HG03045 (cell line): ENCODE measurements around the gene OR56A4.

Experiments used
- ATAC-seq: cut with Tn5 transposase; IDR thresholded peaks from one replicate; pipeline ENCODE4 v1.9.1; 2021; ENCODE audit warnings: mild to moderate bottlenecking, moderate library complexity; ENCODE audit not compliant: unreplicated experiment

OR56A4 gene

DNA sequence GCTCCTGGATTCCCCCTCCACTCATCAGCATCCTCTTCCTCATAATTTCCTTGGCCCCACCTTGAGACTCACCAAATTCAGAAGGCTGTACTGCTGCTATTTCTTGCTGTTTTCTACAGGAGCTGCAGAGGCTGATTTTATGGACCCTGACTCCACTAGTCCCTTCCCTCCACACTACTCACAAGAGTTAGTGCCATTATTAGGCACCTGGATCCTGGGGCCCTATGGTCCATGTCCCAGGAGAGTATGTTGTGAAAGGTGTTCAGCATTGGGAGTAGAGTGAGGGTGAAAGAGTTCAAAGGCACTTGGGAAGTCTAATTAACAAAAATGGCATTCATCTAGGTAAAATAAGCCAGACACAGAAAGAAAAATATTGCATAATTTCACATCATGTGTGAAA is at the start of gene OR56A4:
OR56A4 (minus strand) TSS at position 101 of the 400 bp plus-strand sequence. CDS start 3,954 bp downstream, outside the sequence.
- no peak for ATAC-seq

- no peak for ATAC-seq
Observed at GRCh38 chr11:6055569-6055968, 48.8 kb upstream of the OR56A4 start.

DNA sequence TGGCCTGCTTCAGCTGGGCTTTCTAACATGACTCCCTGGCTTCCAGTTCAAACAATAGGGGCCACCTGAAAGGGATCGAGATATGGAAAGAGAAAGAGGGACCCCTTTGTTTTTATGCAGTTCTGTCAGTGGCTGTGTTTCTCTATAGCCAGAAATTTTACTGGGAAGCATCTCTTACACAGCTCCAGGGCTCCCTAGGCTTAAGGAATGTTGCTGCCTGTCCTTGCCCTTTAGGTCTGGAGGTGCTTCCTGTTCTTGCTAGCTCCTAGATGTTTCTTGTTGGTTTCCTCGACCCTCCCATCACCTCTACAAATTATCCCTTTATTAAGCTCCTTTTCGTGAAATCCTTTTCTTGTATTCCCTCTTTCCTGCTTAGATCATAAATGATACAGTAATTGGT is 45.6 kb upstream of the OR56A4 start:
- no peak for ATAC-seq

DNA sequence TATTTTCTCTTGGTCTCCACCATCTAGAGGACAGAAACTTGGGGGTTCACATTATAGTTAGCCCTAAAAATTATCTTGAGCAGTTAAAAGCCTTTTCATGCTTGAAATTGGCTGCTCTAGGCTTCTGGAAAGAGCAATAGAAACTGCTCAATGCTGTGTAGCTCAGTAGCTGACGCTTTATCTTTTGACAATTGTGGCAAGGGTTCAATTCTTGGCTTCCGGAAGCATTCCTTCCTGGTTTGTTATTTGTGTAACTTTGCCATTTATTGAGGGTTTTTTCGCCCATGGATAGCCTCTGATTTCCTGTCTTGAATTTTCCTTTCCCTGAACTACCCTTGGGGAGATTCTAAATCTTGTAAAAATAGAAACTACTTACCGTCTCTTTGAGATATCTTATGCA is 34.1 kb upstream of the OR56A4 start:
- no peak for ATAC-seq

- no peak for ATAC-seq
Observed at GRCh38 chr11:6030708-6031405, 24.1 kb upstream of the OR56A4 start, which contains the start of gene OR56A1. TSS of gene OR56A1 (minus strand) at chr11:6030758. CDS start at chr11:6027692, 3,066 bp downstream.

DNA sequence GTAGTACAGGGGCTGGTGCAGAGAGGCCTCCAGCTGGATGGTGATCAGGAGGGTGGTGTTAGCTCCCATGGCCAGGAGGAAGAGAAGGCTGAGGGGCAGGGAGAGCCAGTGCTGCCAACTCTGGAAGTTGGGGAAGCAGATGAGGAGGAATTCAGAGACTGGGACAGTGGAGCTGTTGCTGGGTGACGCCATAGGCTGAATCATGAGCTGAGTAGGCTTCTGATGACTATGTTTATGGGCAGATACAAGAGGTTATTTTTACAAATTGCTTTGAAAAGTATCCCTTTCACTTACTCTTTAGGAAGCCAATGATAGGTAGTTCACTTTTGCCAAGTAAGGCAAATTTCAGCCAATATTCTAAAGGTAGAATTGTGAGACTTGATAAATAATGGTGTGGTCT is 20.8 kb upstream of the OR56A4 start:
- no peak for ATAC-seq

- ATAC-seq = no peak
Observed at GRCh38 chr11:6025056-6025455, 18.3 kb upstream of the OR56A4 start.

DNA sequence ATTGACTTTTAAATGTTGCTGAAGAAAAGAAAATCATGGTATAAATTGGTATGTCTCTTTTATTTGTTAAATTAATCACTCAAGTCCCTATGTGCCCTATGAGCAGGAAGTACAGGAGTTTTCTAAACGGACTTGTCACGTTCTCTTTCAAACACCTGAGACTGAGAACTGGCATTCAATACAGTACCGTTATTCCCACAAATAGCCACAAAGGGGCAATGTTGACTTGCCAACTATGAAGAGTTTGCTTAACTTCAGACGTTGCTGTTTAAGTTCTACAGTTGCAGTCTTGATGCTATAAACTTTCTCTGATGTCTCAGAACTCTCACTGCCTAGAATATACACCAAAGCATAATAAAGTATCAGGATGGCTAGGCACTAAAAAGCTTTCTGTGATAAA is 16.2 kb upstream of the OR56A4 start:
- ATAC-seq = no peak

DNA sequence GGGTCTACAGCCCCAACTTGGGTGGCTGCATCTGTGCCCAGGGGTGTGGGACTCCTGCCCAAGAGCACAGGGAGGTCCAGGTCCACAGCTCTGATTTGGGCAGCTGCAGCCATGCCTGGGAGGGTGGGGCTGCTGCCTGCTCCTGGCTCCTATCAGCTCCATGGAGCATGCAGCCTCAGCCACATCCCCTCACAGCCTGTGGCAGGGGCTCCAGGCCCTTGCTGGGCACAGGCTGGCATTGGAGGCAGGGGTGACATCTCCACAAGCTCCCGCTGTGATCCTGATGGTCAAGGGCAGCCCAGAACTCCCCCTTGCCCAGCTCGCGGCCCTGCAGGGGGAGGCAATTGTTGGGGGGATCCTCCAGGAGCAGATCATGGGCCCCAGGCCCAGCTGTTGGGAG is 6.3 kb upstream of the OR56A4 start:
- no peak for ATAC-seq

DNA sequence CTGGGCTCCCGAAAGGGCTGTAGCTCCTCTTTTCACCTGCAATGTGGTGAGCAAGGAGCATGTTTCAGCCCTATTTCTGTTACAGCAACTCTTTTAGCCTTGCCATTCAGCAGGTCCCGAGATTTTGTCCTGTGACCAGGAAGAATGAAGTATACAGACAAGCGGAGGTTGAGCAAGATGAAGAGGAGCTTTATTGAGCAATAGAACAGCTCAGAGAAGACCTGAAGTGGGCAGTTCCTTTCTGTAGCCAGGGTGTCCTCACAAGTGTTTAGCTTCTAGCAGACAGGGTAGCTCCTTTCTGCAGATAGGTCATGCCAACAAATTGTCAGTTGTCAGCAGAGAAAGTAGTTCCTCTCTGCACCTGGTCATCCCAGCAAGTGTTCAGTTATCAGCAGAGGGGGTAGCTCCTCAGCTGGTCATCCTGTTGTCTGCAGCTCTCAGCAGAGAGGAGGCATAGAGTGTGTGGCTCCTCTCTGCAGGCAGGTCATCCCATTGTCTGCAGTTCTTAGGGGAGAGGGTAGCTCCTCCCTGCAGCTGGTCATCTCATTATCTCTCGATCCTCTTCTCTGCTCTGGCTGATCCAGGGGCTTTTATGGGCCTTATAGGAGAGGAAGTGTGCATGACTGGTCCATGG is 5.4 kb upstream of the OR56A4 start:
- no peak for ATAC-seq

- no peak for ATAC-seq
Observed at GRCh38 chr11:6006395-6006794, 351 bp downstream of the OR56A4 start.

- no peak for ATAC-seq
Observed at GRCh38 chr11:6002202-6002699, 4.5 kb downstream of the OR56A4 start.

DNA sequence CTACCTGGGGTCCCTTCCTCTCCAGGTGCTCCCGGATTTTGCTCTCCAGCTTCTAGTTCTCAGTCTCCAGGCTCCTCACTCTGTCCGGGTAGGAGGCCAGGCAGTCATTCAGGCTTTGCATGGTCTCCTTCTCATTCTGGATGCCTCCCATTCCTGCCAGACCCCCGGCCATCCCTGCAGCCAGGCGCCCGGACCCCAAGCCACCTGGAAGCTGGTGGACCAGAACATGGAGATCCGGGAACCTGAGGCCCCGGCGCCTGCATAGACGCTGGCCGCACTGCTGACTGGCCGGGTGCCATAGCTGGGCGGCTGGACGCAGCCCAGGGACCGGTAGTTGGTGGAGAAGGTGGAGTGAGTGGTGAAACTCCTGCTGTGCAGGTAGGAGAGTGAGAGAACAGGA is 12.0 kb downstream of the OR56A4 start:
- no peak for ATAC-seq

DNA sequence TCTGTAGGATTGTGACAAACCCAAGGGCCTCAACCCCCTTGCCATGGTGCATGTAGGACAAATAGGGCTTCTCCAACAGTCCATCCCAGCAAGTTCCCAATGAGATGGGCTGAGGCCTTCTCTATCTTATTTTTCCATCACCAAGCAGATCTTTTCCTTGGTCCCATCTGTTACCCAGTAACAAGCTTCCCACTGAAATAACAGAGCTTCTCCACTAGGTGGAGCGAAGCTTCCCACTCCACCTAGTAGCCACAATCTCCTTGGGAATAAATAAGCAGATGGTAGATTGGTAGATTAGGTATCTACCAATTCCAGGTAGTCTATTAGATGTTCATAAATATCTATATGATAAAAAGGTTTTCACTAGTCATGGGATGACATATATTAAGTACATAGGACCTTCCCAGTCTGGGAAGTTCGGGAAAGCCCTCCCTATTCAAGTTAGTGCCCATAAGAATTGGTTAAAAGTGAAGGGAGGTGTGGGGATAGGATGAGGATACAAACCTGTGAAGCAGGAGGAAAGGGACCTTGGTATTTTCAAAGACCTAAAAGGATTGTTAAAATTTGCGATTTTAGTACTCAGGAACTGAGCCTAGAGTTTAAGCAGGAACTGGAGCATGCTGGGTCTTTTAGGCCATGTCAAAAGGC is 14.0 kb downstream of the OR56A4 start:
- no peak for ATAC-seq

DNA sequence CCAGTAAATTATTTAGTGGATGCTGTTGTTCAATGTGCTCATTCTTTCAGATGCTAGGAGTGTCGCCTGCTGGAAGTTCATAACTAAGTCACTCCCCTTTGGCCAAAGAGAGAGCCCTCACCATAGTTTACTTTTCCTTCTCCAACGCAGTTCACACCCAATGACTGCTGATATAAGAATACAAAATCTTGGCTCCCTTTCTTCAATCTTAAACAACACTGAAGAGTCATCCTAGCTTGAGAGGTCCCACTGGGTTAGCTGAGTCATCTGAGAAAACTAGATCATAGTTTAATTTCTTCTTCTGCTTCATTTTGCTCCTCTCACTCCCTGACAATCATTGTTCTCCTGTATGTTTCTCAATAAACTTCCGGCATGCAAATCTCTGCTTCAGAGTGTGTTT is 14.6 kb downstream of the OR56A4 start:
- ATAC-seq = no peak

DNA sequence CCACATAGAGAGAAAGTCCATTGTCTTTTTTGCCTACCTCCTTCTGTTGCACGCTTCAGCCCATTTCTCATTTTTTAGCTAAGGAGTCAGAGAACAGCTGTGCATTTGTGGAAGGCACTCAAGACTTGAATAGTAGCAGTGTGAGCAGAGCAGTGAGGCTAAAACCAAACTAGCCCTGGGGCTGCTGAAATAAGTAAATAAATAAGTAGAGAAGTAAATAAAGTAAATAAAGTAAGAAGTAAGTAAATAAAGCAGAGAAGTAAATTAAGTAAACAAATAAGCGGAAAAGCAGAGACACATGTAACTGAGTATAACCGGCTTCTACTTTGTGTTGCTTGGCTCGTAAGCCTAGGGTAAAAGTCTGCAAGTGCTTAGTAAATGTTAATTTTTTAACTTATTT is 17.5 kb downstream of the OR56A4 start:
- ATAC-seq = no peak

GRCh38 chr11:5986885-5987284 is 19.9 kb downstream of the OR56A4 start, which contains the start of gene OR52L1:
TSS of gene OR52L1 (minus strand) at chr11:5986985. CDS start at chr11:5986930, 55 bp downstream.
- ATAC-seq = no peak

DNA sequence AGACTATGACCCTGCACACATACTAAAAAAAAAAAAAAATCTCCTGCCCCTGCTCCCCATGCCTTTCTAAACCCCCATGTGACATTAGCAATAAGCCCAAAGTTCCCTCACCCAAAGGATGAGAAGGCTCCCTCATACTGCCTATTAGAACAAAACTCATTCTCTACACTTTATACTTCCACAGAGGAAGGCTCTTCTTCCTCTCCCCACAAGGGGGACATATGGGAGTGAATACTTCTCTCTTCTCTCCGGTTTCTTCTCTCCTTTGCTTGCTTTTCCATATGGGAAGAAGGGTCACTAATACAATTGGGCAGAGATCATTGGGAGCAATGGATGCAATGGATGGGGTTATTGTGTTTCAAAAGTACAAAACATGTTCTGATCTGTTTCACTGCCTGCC is 23.3 kb downstream of the OR56A4 start:
- no peak for ATAC-seq

DNA sequence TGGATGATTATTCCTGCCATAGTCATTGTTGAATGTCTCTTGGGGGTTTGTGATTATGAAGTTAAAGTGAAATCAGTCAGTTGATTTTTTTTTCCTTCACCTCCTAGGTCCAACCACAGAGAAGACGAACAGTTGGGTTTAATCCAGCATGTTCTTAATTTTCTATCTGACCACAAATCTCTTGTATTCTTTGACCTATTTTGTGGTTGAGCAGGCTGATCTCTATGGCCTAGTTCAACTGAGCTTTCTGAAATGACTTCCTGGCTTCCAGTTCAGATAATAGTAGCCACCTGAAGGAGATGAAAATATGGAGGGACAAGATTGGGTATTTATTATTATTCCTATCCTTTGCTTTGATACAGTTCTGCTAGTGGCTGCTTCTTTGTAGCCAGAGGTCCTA is 33.2 kb downstream of the OR56A4 start:
- no peak for ATAC-seq

GRCh38 chr11:5968394-5968793 is 38.4 kb downstream of the OR56A4 start, which contains the start of gene OR56A5:
TSS of gene OR56A5 (minus strand) at chr11:5968494. CDS start at chr11:5968494, 0 bp downstream.
- ATAC-seq = no peak

DNA sequence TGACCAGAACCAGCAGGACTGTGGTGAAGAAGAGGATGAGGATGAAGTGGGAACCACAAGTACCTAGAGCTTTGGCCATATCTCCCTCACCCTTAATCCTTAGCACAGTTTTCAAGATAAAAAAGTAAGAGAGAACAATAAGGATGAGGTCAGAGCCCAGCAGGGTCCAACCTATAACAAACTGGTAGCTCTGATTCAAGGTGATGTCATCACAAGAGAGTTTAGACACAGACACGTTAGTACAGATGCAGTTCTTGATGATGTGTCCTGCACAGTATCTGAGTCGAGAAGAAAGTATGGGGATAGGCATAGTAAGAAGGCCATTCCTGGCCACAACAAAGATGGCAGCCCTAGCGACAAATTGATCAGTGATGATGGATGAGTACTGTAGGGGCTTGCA is 39.0 kb downstream of the OR56A4 start:
- no peak for ATAC-seq

- no peak for ATAC-seq
Observed at GRCh38 chr11:5966958-5967357, 39.8 kb downstream of the OR56A4 start.
